GM23338 (cell line): ENCODE data around the gene SLC8B1. TPM values are rescaled to one million over a fixed set of nuclear protein-coding genes. Genes with fewer than 3 reads are reported as not detected.

Experiments used
- ATAC-seq: fragments of 200-7000 bp; cut with Tn5 transposase; 3 replicates; pipeline ENCODE4 v1.9.1; 2020
- DNase-seq: peaks from one replicate; pipeline ENCODE4 v3.0.0-alpha.2; 2015; ENCODE audit warnings: low spot score
- H2AFZ ChIP-seq: fragments of 200-600 bp; sonication (generic); 2 replicates; pipeline ENCODE4 v1.8.0; 2016; ENCODE audit warnings: antibody characterized with exemption, mild to moderate bottlenecking, moderate library complexity
- H3F3A ChIP-seq: fragments of 200-600 bp; sonication (generic); replicated peaks from 2 replicates; pipeline ENCODE4 v1.8.0; 2017; ENCODE audit warnings: antibody characterized with exemption, mixed run types, low read depth
- H3K27ac ChIP-seq: fragments of 200-600 bp; sonication (generic); 2 replicates; pipeline ENCODE4 v1.6.1; 2016; ENCODE audit warnings: low read depth
- H3K27me3 ChIP-seq: fragments of 200-600 bp; sonication (generic); 2 replicates; pipeline ENCODE4 v1.8.0; 2016; ENCODE audit warnings: mild to moderate bottlenecking, mixed run types, moderate library complexity; ENCODE audit not compliant: insufficient read depth
- H3K36me3 ChIP-seq: fragments of 200-600 bp; sonication (generic); 2 replicates; pipeline ENCODE4 v1.8.0; 2016; ENCODE audit warnings: mild to moderate bottlenecking; ENCODE audit not compliant: insufficient read depth
- H3K4me1 ChIP-seq: fragments of 200-600 bp; sonication (generic); 2 replicates; pipeline ENCODE4 v1.8.0; 2016; ENCODE audit warnings: mild to moderate bottlenecking, moderate library complexity; ENCODE audit not compliant: insufficient read depth
- H3K4me2 ChIP-seq: fragments of 200-600 bp; sonication (generic); 2 replicates; pipeline ENCODE4 v1.7.1; 2017; ENCODE audit warnings: mixed run types
- H3K4me3 ChIP-seq: fragments of 200-600 bp; sonication (generic); 2 replicates; pipeline ENCODE4 v1.6.1; 2016; ENCODE audit warnings: mixed run types
- H3K79me2 ChIP-seq: fragments of 200-600 bp; sonication (generic); replicated peaks from 2 replicates; pipeline ENCODE4 v1.8.0; 2017; ENCODE audit warnings: mild to moderate bottlenecking; ENCODE audit not compliant: insufficient read depth
- H3K9me2 ChIP-seq: fragments of 200-600 bp; sonication (generic); 2 replicates; pipeline ENCODE4 v1.8.0; 2017; ENCODE audit not compliant: insufficient read depth
- H4K20me1 ChIP-seq: fragments of 200-600 bp; sonication (generic); replicated peaks from 2 replicates; pipeline ENCODE4 v1.8.0; 2017; ENCODE audit warnings: mild to moderate bottlenecking; ENCODE audit not compliant: insufficient read depth
- H3K27ac Mint-ChIP-seq: 2 replicates; pipeline ENCODE4 v1.8.0; 2020; ENCODE audit warnings: inconsistent platforms, mild to moderate bottlenecking, moderate library complexity, mixed read lengths
- H3K27me3 Mint-ChIP-seq: 3 replicates; pipeline ENCODE4 v1.8.0; 2022; ENCODE audit warnings: low read depth, mild to moderate bottlenecking, moderate library complexity, mixed read lengths, inconsistent platforms; ENCODE audit not compliant: insufficient read depth, poor library complexity
- H3K36me3 Mint-ChIP-seq: 3 replicates; pipeline ENCODE4 v1.8.0; 2021; ENCODE audit warnings: low read depth, mild to moderate bottlenecking, inconsistent platforms, moderate library complexity, mixed read lengths
- H3K4me1 Mint-ChIP-seq: 3 replicates; pipeline ENCODE4 v1.8.0; 2020; ENCODE audit warnings: mild to moderate bottlenecking, inconsistent platforms, mixed read lengths
- H3K4me3 Mint-ChIP-seq: 3 replicates; pipeline ENCODE4 v1.8.0; 2021; ENCODE audit warnings: moderate library complexity, mild to moderate bottlenecking, inconsistent platforms, mixed read lengths
- H3K9me3 Mint-ChIP-seq: 3 replicates; pipeline ENCODE4 v1.8.0; 2020; ENCODE audit warnings: moderate library complexity, mild to moderate bottlenecking, inconsistent platforms, mixed read lengths
- CREB1 ChIP-seq: fragments of 250-450 bp; sonication (Bioruptor Pico); IDR thresholded peaks from 2 replicates; pipeline ENCODE4 v1.5.0; 2020; ENCODE audit warnings: low read depth, mild to moderate bottlenecking, moderate library complexity
- CTCF ChIP-seq, 2 experiments: fragments of 200-600 bp in 1 of 2; sonication (generic) in 1 of 2; conservative IDR thresholded peaks; 2 replicates each; pipeline versions ENCODE4 v1.5.1 to v1.6.1; 2016 to 2017; ENCODE audit warnings: antibody characterized with exemption in 2 of 2, low read depth in 2 of 2, mild to moderate bottlenecking in 2 of 2, moderate library complexity in 1 of 2
- ETS1 ChIP-seq: IDR thresholded peaks from 2 replicates; pipeline ENCODE4 v1.6.1; 2016; ENCODE audit warnings: antibody characterized with exemption
- JUNB ChIP-seq: IDR thresholded peaks from one replicate; pipeline ENCODE4 v1.6.1; 2016; ENCODE audit warnings: antibody characterized with exemption; ENCODE audit not compliant: unreplicated experiment
- NANOG ChIP-seq: IDR thresholded peaks from 2 replicates; pipeline ENCODE4 v1.6.1; 2016; ENCODE audit warnings: antibody characterized with exemption, borderline replicate concordance
- POLR2AphosphoS5 ChIP-seq: IDR thresholded peaks from 2 replicates; pipeline ENCODE4 v1.6.1; 2016; ENCODE audit warnings: antibody characterized with exemption, low read depth
- REST ChIP-seq: IDR thresholded peaks from one replicate; pipeline ENCODE4 v1.6.1; 2018; ENCODE audit warnings: antibody characterized with exemption; ENCODE audit not compliant: unreplicated experiment
- STAT1 ChIP-seq: IDR thresholded peaks from one replicate; pipeline ENCODE4 v1.6.1; 2016; ENCODE audit warnings: antibody characterized with exemption; ENCODE audit not compliant: unreplicated experiment
- ZNF331 ChIP-seq: fragments of 250-450 bp; sonication (Bioruptor Pico); IDR thresholded peaks from 2 replicates; pipeline ENCODE4 v1.5.0; 2020; ENCODE audit warnings: low read depth, mild to moderate bottlenecking, moderate library complexity
- polyA plus RNA-seq: library from polyadenylated mRNA; unstranded; fragments of >200 nt; fragmentation: Nextera tagmentation; extraction: Ambion mirVana; gene quantifications from 2 replicates; pipeline ENCODE4 v1.2.1, GENCODE V29; 2016
- total RNA-seq: library from RNA; depleted of rRNA; stranded (reverse); fragments of >200 nt; shearing (Covaris generic); gene quantifications from 2 replicates; pipeline ENCODE4 v1.2.3, GENCODE V29; 2014

The SLC8B1 gene
- total and polyA plus RNA-seq, 2 experiments from 2014 or later = 6.0 to 8.9 TPM

- Histone ChIP-seq H3F3A (no peaks in the 10 kb centered on the region), H3K4me3 (no peak overlapping the region), H3K4me1 (peaks cover 9% of the 10 kb centered on the region), H3K4me2 (peak overlapping the region; percentile 93), H3K9me2 (no peaks in the 10 kb centered on the region), H3K36me3 (no peaks in the 10 kb centered on the region), H3K79me2 (peaks cover 4% of the 10 kb centered on the region), H3K27ac (no peak overlapping the region), H4K20me1 (no peaks in the 10 kb centered on the region; the same call in 1 of the 2 replicates), H3K27me3 (no peaks in the 10 kb centered on the region), H2AFZ (no peak overlapping the region)
- Mint-ChIP-seq H3K4me1 (peaks cover 17% of the 10 kb centered on the region), H3K9me3 (no peaks in the 10 kb centered on the region), H3K36me3 (peaks cover 6% of the 10 kb centered on the region; the same call in 2 of the 3 replicates), H3K4me3 (peak overlapping the region; percentile 82; the same call in 2 of the 3 replicates), H3K27ac (no peak overlapping the region), H3K27me3 (peaks cover 13% of the 10 kb centered on the region)
- ATAC-seq (peak; percentile 10), DNase-seq (peak; percentile 20)
- TF ChIP-seq CTCF (conservative IDR thresholded peaks at IDR 0.05; ENCODE audit: low read depth in 2 of 2) (peak; percentile 30 to 58; a peak in 3 of 4 replicates), POLR2AphosphoS5 (no peak), CREB1 (CRISPR knock-in tag) (no peak)
Measured at GRCh38 chr12:113359939-113360748, 25.2 kb upstream of the SLC8B1 start.

GRCh38 chr12:113359133-113359938, 24.4 kb upstream of the SLC8B1 start:
- H2AFZ ChIP-seq = peak overlapping the region; percentile 92; the same call in 1 of the 2 replicates
- no peaks in the 10 kb centered on the region for H3K9me2 ChIP-seq
- Mint-ChIP-seq H3K4me1 (peaks cover 17% of the 10 kb centered on the region), H3K36me3 (peaks cover 3% of the 10 kb centered on the region; the same call in 1 of the 3 replicates), H3K9me3 (no peaks in the 10 kb centered on the region), H3K27ac (no peak overlapping the region), H3K27me3 (peaks cover 9% of the 10 kb centered on the region), H3K4me3 (peak overlapping the region; percentile 82)
- no peaks in the 10 kb centered on the region for H3F3A ChIP-seq
- peak overlapping the region; percentile 89 for H3K4me3 ChIP-seq
- no peaks in the 10 kb centered on the region; the same call in 1 of the 2 replicates for H4K20me1 ChIP-seq
- no peak overlapping the region for H3K27ac ChIP-seq
- no peak for DNase-seq
- peak overlapping the region; percentile 93 for H3K4me2 ChIP-seq
- H3K79me2 ChIP-seq = peaks cover 4% of the 10 kb centered on the region
- H3K36me3 ChIP-seq = no peaks in the 10 kb centered on the region
- H3K4me1 ChIP-seq = peaks cover 9% of the 10 kb centered on the region
- ATAC-seq = no peak
- no peaks in the 10 kb centered on the region for H3K27me3 ChIP-seq
- TF ChIP-seq STAT1 (no peak), ZNF331 (CRISPR knock-in tag) (no peak), JUNB (no peak), ETS1 (no peak), NANOG (no peak), CTCF (conservative IDR thresholded peaks at IDR 0.05; ENCODE audit: low read depth in 2 of 2) (no peak), REST (no peak)
